ENCODE measurements around the gene PCDHGA7. TPM values are rescaled to one million over a fixed set of nuclear protein-coding genes. Genes with fewer than 3 reads are reported as not detected.
A peak's percentile ranks its signal among the peaks of the same experiment; 100 is the strongest.

Gene PCDHGA7
- total RNA-seq (1.8 and 2.3 TPM in 2 replicates), polyA plus RNA-seq (0.23 and 0.49 TPM in 2 replicates), polyA minus RNA-seq (0.50 and 1.1 TPM in 2 replicates)
- 0.51 TPM for total RNA-seq (2013)

DNA sequence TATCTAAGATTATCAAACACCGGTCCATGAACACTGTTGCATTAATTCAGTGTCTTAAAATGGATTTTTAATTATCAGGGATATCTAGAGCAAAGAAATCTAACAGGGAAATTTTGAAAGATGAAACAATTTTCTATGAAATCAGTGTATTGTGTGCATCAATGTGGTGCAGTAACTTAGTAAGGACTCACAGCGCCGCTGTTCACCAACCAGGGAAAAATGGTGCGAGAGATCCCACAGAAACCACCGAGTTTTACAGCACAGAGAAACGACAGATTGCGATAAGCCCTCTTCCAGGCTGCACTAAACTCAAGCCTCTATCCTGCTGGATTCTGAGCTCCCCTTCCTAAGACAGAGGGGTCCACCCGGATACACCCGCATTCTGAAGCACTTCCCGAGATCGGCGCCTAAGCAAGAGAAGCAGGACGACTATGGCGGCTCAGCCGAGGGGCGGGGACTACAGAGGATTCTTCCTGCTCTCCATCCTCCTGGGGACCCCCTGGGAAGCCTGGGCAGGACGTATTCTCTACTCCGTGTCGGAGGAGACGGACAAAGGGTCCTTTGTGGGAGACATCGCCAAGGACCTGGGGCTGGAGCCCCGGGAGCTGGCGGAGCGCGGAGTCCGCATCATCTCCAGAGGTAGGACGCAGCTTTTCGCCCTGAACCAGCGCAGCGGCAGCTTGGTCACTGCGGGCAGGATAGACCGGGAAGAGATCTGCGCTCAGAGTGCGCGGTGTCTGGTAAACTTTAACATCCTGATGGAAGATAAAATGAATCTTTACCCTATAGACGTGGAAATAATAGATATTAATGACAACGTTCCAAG lies at the start of gene PCDHGA7:
Gene PCDHGA7 (plus strand): TSS at position 274 of the 826 bp plus-strand sequence. CDS start 158 bp downstream, at position 432.
- WGBS (ENCODE audit: insufficient coverage), result 22% methylated on average over 29 of the region's 37 CpGs
- H3K27ac ChIP-seq (ENCODE audit: low read length in 2 of 2), result no peak within 1 kb of the TSS
- H3K9ac ChIP-seq (ENCODE audit: low read length), result no peak within 1 kb of the TSS
- H3K4me3 ChIP-seq (ENCODE audit: control extremely low read depth in 1 of 5, extremely low read depth in 1 of 5, insufficient read depth in 1 of 5, low read depth in 2 of 5, low read length in 4 of 5), result peak within 1 kb of the TSS in 3 of 5 experiments; percentile 1 to 36 (median 24)
- H3K36me3 ChIP-seq (replicated peaks in 1 of 2; ENCODE audit: control extremely low read depth in 1 of 2, control insufficient read depth in 1 of 2, extremely low read depth in 1 of 2, insufficient read depth in 2 of 2, low read length in 1 of 2), result no peaks in the 10 kb centered on the region
- H3K4me1 ChIP-seq (ENCODE audit: control insufficient read depth in 2 of 2, insufficient read depth in 2 of 2, low read length in 2 of 2), result no peaks in the 10 kb centered on the region
- peaks cover 0 to 43% (median 28%) of the 10 kb centered on the region in 4 experiments for H3K27me3 ChIP-seq (replicated peaks in 1 of 4; ENCODE audit: control extremely low read depth in 1 of 4, control insufficient read depth in 3 of 4, insufficient read depth in 4 of 4, low read length in 3 of 4)
- TF ChIP-seq EZH2 (IDR thresholded peaks at IDR 0.05; ENCODE audit: borderline replicate concordance, insufficient read depth, low read depth, low read length, poor library complexity, severe bottlenecking), result no peak
- TF ChIP-seq CTCF (IDR thresholded peaks at IDR 0.05), result no peak
- H3K4me2 ChIP-seq (replicated peaks; ENCODE audit: low read depth, low read length, poor library complexity, severe bottlenecking), result peak within 1 kb of the TSS; percentile 25
- peak within 1 kb of the TSS; percentile 81 for H3K4me3 Mint-ChIP-seq
- ATAC-seq (ENCODE audit: low read depth) (no peak), DNase-seq (no peak)
- ChIA-PET CTCF (no interaction called here), POLR2A (no interaction called here)
- intact Hi-C loops (cut with micrococcal nuclease), result no loop called here
- H3K27ac Mint-ChIP-seq, result no peak within 1 kb of the TSS
- no peaks in the 10 kb centered on the region for H4K20me1 ChIP-seq (ENCODE audit: control insufficient read depth, insufficient read depth, low read length, poor library complexity, severe bottlenecking)
- H3K9me3 Mint-ChIP-seq (ENCODE audit: insufficient read depth), result peaks cover 7% of the 10 kb centered on the region
- no peak within 1 kb of the TSS for H2AFZ ChIP-seq (ENCODE audit: insufficient read depth, low read depth, low read length, poor library complexity, severe bottlenecking)
- H3K79me2 ChIP-seq (ENCODE audit: control insufficient read depth, insufficient read depth, low read length), result no peaks in the 10 kb centered on the region
- peaks cover 3% of the 10 kb centered on the region for H3K4me1 Mint-ChIP-seq
- H3K9me3 ChIP-seq (ENCODE audit: control extremely low read depth in 1 of 3, control insufficient read depth in 2 of 3, insufficient read depth in 1 of 3, low read length in 2 of 3), result peaks cover 5 to 37% (median 25%) of the 10 kb centered on the region in 3 donors
- H3K27me3 Mint-ChIP-seq, result peaks cover 58% of the 10 kb centered on the region

Measured in B cell (primary cell).